GM19238 (cell line): ENCODE measurements around the gene MAGI1.
"Not testable (repeated sequence)": the region's sequence is repeated elsewhere in the genome, so short reads cannot be mapped to it uniquely, and the experiment has no call there.

Experiments
- DNase-seq: peaks from one replicate; pipeline ENCODE4 v3.0.0; 2011; ENCODE audit warnings: low spot score; ENCODE audit not compliant: insufficient read length

MAGI1 gene

GRCh38 chr3:65632414-65632813 lies 406.3 kb downstream of the MAGI1 start:
- no peak for DNase-seq

GRCh38 chr3:65628978-65629377 lies 409.7 kb downstream of the MAGI1 start:
- DNase-seq, result no peak

GRCh38 chr3:65627062-65627461 lies 411.7 kb downstream of the MAGI1 start:
- no peak for DNase-seq

- DNase-seq, result no peak
Measured at GRCh38 chr3:65625305-65625704, 413.4 kb downstream of the MAGI1 start.

- DNase-seq, result no peak
Measured at GRCh38 chr3:65623362-65623761, 415.4 kb downstream of the MAGI1 start.

- DNase-seq, result no peak
Measured at GRCh38 chr3:65619888-65620287, 418.8 kb downstream of the MAGI1 start.

- no peak for DNase-seq
Measured at GRCh38 chr3:65619451-65619881, 419.3 kb downstream of the MAGI1 start.

GRCh38 chr3:65618599-65618998 lies 420.1 kb downstream of the MAGI1 start:
- no peak for DNase-seq

GRCh38 chr3:65617787-65618186 lies 420.9 kb downstream of the MAGI1 start:
- no peak for DNase-seq

- no peak for DNase-seq
Measured at GRCh38 chr3:65617209-65617608, 421.5 kb downstream of the MAGI1 start.

GRCh38 chr3:65616563-65616962 lies 422.2 kb downstream of the MAGI1 start:
- no peak for DNase-seq

- DNase-seq, result no peak
Measured at GRCh38 chr3:65615329-65615728, 423.4 kb downstream of the MAGI1 start.

GRCh38 chr3:65614585-65614984 lies 424.1 kb downstream of the MAGI1 start:
- no peak for DNase-seq

- not testable (repeated sequence) for DNase-seq
Measured at GRCh38 chr3:65607965-65608460, 430.7 kb downstream of the MAGI1 start.

- DNase-seq, result no peak
Measured at GRCh38 chr3:65607101-65607500, 431.6 kb downstream of the MAGI1 start.

- DNase-seq, result no peak
Measured at GRCh38 chr3:65605876-65606432, 432.8 kb downstream of the MAGI1 start.

- DNase-seq, result no peak
Measured at GRCh38 chr3:65604863-65605526, 433.7 kb downstream of the MAGI1 start.

GRCh38 chr3:65603631-65604030 lies 435.1 kb downstream of the MAGI1 start:
- DNase-seq, result no peak

- DNase-seq, result no peak
Measured at GRCh38 chr3:65600888-65601287, 437.8 kb downstream of the MAGI1 start.

GRCh38 chr3:65597952-65598413 lies 440.7 kb downstream of the MAGI1 start:
- DNase-seq, result no peak

GRCh38 chr3:65597226-65597951 lies 441.3 kb downstream of the MAGI1 start:
- DNase-seq, result no peak

GRCh38 chr3:65596571-65597225 lies 442.0 kb downstream of the MAGI1 start:
- DNase-seq, result no peak
